HG03175 (cell line): ENCODE measurements around the gene HDAC4.

Experiments
- ATAC-seq: cut with Tn5 transposase; IDR thresholded peaks from one replicate; pipeline ENCODE4 v1.9.1; 2021; ENCODE audit warnings: mild to moderate bottlenecking, moderate library complexity; ENCODE audit not compliant: unreplicated experiment

The HDAC4 gene

GRCh38 chr2:239271882-239272281 is 128.9 kb downstream of the HDAC4 start:
- no peak for ATAC-seq

- ATAC-seq: no peak
Observed at GRCh38 chr2:239271471-239271870, 129.3 kb downstream of the HDAC4 start.

GRCh38 chr2:239269916-239270315 is 130.9 kb downstream of the HDAC4 start:
- no peak for ATAC-seq

- ATAC-seq: no peak
Observed at GRCh38 chr2:239269173-239269885, 131.5 kb downstream of the HDAC4 start.

GRCh38 chr2:239268549-239268948 is 132.3 kb downstream of the HDAC4 start:
- no peak for ATAC-seq

- ATAC-seq: no peak
Observed at GRCh38 chr2:239268082-239268481, 132.7 kb downstream of the HDAC4 start.

- peak; percentile 95 for ATAC-seq
Observed at GRCh38 chr2:239267288-239267951, 133.4 kb downstream of the HDAC4 start.

- peak; percentile 18 for ATAC-seq
Observed at GRCh38 chr2:239266779-239267287, 134.0 kb downstream of the HDAC4 start.

GRCh38 chr2:239266434-239266766 is 134.4 kb downstream of the HDAC4 start:
- no peak for ATAC-seq

- no peak for ATAC-seq
Observed at GRCh38 chr2:239265681-239266433, 135.0 kb downstream of the HDAC4 start.

GRCh38 chr2:239264838-239265651 is 135.8 kb downstream of the HDAC4 start:
- no peak for ATAC-seq

GRCh38 chr2:239264492-239264837 is 136.4 kb downstream of the HDAC4 start:
- ATAC-seq: no peak

GRCh38 chr2:239263669-239264491 is 136.9 kb downstream of the HDAC4 start:
- no peak for ATAC-seq

- ATAC-seq: no peak
Observed at GRCh38 chr2:239263231-239263630, 137.6 kb downstream of the HDAC4 start.

- ATAC-seq: no peak
Observed at GRCh38 chr2:239262484-239263230, 138.2 kb downstream of the HDAC4 start.

- ATAC-seq: no peak
Observed at GRCh38 chr2:239261796-239262483, 138.9 kb downstream of the HDAC4 start.

- ATAC-seq: no peak
Observed at GRCh38 chr2:239261356-239261755, 139.5 kb downstream of the HDAC4 start.

GRCh38 chr2:239260546-239261327 is 140.1 kb downstream of the HDAC4 start:
- ATAC-seq: no peak
